ENCODE results near the gene ELAVL2. TPM values are rescaled to one million over a fixed set of nuclear protein-coding genes. Genes with fewer than 3 reads are reported as not detected.

ELAVL2 gene
- total and polyA plus RNA-seq, 9 of the 15 experiments (the other 6 are each of a cell fraction or from before 2014, with no cell fraction given), result not detected

DNA sequence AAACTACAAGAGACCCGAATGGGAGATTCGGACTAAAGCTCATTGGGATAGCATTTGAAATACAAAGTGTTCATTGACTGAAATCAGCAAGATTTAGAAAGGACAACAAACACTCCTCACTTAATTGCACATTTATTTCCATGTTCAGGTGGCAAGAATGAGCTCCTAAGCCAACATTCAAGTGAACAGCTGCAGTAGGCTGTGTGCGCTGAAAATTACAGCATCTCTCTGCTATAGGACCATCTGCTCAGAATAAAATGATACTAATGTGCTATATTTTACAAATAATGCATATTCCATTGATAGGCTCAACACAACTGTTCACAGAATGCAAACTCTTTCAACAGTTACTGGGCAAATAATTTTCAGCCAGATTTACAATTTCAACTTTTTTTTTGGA lies 61.8 kb downstream of the ELAVL2 start:
- no peak for FAIRE-seq

DNA sequence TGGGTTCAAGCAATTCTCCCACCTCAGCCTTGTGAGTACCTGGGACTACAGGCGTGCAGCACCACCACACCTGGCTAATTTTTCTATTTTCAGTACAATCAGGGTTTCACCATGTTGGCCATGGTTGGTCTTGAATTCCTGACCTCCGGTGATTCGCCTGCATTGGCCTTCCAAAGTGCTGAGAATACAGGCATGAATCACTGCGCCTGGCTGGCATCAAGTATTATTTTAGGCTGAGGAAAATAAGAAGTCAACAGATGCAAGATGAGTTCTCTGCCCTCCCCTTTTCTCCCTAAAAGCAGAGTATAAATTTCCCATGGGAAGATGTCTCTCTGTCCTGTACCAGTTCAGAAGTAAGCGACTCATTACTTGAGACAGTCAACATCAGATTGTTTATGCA lies 71.5 kb downstream of the ELAVL2 start:
- ChIA-PET CTCF (ENCODE audit: low intra/inter-chr PET ratio) (no interaction called here), POLR2A (no interaction called here)
- ATAC-seq, result no peak
- DNase-seq (ENCODE audit: extremely low read depth in 1 of 4, low spot score in 3 of 4), result no peak
- no peak overlapping the region for H3K4me2 ChIP-seq (ENCODE audit: insufficient read depth, low read length)
- no peak overlapping the region for H3K27ac ChIP-seq (ENCODE audit: extremely low read depth, low read depth, low read length)
- intact Hi-C loops (cut with micrococcal nuclease), result no loop called here
- H3K4me1 ChIP-seq (replicated peaks in 1 of 2; ENCODE audit: control insufficient read depth in 2 of 2, insufficient read depth in 2 of 2, low read length in 2 of 2), result no peaks in the 10 kb centered on the region
- no peaks in the 10 kb centered on the region for H4K20me1 ChIP-seq (replicated peaks; ENCODE audit: control insufficient read depth, insufficient read depth, low read length)
- no peak overlapping the region for H3K9ac ChIP-seq (ENCODE audit: insufficient read depth in 1 of 2, low read depth in 2 of 2, low read length in 2 of 2)
- no peaks in the 10 kb centered on the region for H3K9me1 ChIP-seq (ENCODE audit: control insufficient read depth, insufficient read depth, low read length)
- no CpG with 5 or more reads among the region's 5 CpGs for WGBS (ENCODE audit: insufficient coverage, low coverage, missing lambda C conversion rate)
- H3K27me3 ChIP-seq (ENCODE audit: control insufficient read depth in 2 of 2, insufficient read depth in 2 of 2, low read length in 2 of 2), result no peaks in the 10 kb centered on the region
- H3K36me3 ChIP-seq (ENCODE audit: control insufficient read depth, insufficient read depth, low read length), result no peaks in the 10 kb centered on the region
- H3K4me3 ChIP-seq, result no peak overlapping the region
- no peak overlapping the region for H2AFZ ChIP-seq (ENCODE audit: low read depth, low read length)
- no peaks in the 10 kb centered on the region for H3K79me2 ChIP-seq (ENCODE audit: control insufficient read depth, insufficient read depth, low read length)
- no peak for FAIRE-seq
- no TSS peak for BruUV-seq (replicated peaks)
- in situ Hi-C loops (cut with MboI), result no loop called here
- no peaks in the 10 kb centered on the region for H3K9me3 ChIP-seq (replicated peaks; ENCODE audit: control insufficient read depth, insufficient read depth, low read depth, low read length)
- TF ChIP-seq ZNF589 (CRISPR knock-in tag; IDR thresholded peaks at IDR 0.05; ENCODE audit: low read depth) (no peak), ASH1L (IDR thresholded peaks at IDR 0.05; ENCODE audit: borderline replicate concordance, low read depth, partially characterized antibody) (no peak), MTA3 (IDR thresholded peaks at IDR 0.05; ENCODE audit: borderline replicate concordance) (no peak), ZNF143 (CRISPR knock-in tag; IDR thresholded peaks at IDR 0.05) (no peak), GABPB1 (CRISPR knock-in tag; IDR thresholded peaks at IDR 0.05) (no peak), CCAR2 (IDR thresholded peaks at IDR 0.05; ENCODE audit: low read depth, low read length) (no peak), ZNF124 (CRISPR knock-in tag; IDR thresholded peaks at IDR 0.05) (no peak), HOXB6 (CRISPR knock-in tag; IDR thresholded peaks at IDR 0.05; ENCODE audit: borderline replicate concordance) (no peak), CBX3 (IDR thresholded peaks at IDR 0.05; ENCODE audit: borderline replicate concordance in 1 of 2, low read length in 2 of 2) (no peak)

More for the DNA sequence above, 61.8 kb downstream of the ELAVL2 start:
- no peaks in the 10 kb centered on the region for H3K27me3 ChIP-seq (ENCODE audit: control insufficient read depth in 2 of 2, insufficient read depth in 2 of 2, low read length in 2 of 2)
- WGBS (ENCODE audit: insufficient coverage, low coverage, missing lambda C conversion rate), result no CpG with 5 or more reads among the region's 3 CpGs
- H2AFZ ChIP-seq (ENCODE audit: low read depth, low read length), result no peak overlapping the region
- no peak overlapping the region for H3K27ac ChIP-seq (ENCODE audit: extremely low read depth, low read depth, low read length)
- ChIA-PET POLR2A (no interaction called here), CTCF (ENCODE audit: low intra/inter-chr PET ratio) (no interaction called here)
- no peaks in the 10 kb centered on the region for H3K79me2 ChIP-seq (ENCODE audit: control insufficient read depth, insufficient read depth, low read length)
- no peaks in the 10 kb centered on the region for H3K36me3 ChIP-seq (ENCODE audit: control insufficient read depth, insufficient read depth, low read length)
- H3K9ac ChIP-seq (ENCODE audit: insufficient read depth in 1 of 2, low read depth in 2 of 2, low read length in 2 of 2), result no peak overlapping the region
- H3K4me1 ChIP-seq (replicated peaks in 1 of 2; ENCODE audit: control insufficient read depth in 2 of 2, insufficient read depth in 2 of 2, low read length in 2 of 2), result no peaks in the 10 kb centered on the region
- ATAC-seq (no peak), DNase-seq (ENCODE audit: extremely low read depth in 1 of 4, low spot score in 3 of 4) (no peak)
- H3K9me3 ChIP-seq (replicated peaks; ENCODE audit: control insufficient read depth, insufficient read depth, low read depth, low read length), result no peaks in the 10 kb centered on the region
- no peaks in the 10 kb centered on the region for H4K20me1 ChIP-seq (replicated peaks; ENCODE audit: control insufficient read depth, insufficient read depth, low read length)
- H3K4me2 ChIP-seq (ENCODE audit: insufficient read depth, low read length), result no peak overlapping the region
- intact Hi-C loops (cut with micrococcal nuclease) (no loop called here), in situ Hi-C loops (cut with MboI) (no loop called here)
- H3K9me1 ChIP-seq (ENCODE audit: control insufficient read depth, insufficient read depth, low read length), result no peaks in the 10 kb centered on the region
- H3K4me3 ChIP-seq, result no peak overlapping the region
- no TSS peak for BruUV-seq (replicated peaks)
- no peak for TF ChIP-seq HDAC6 (IDR thresholded peaks at IDR 0.05; ENCODE audit: low read depth, low read length)
